PC-3 (cell line): ENCODE results near the gene PTPRN2. TPM values are rescaled to one million over a fixed set of nuclear protein-coding genes. Genes with fewer than 3 reads are reported as not detected.

Source experiments
- ATAC-seq: fragments of 200-7000 bp; cut with Tn5 transposase; 2 replicates; pipeline ENCODE4 v1.9.1; 2020; ENCODE audit warnings: mild to moderate bottlenecking, moderate library complexity
- BruUV-seq: library from RNA; stranded (reverse); fragments of 400-500 nt; replicated peaks from 2 replicates; lab custom pipeline; 2021; lab: Mats Ljungman, UMichigan
- CTCF ChIA-PET: fragments of 300-600 bp; sonication (Branson Sonifier 250); formaldehyde crosslinking; loops from one replicate; lab custom pipeline; 2022; ENCODE audit warnings: antibody characterized with exemption; lab: Charles Lee
- POLR2A ChIA-PET: fragments of 300-600 bp; sonication (Branson Sonifier 250); formaldehyde crosslinking; loops from one replicate; lab custom pipeline; 2022; ENCODE audit warnings: antibody characterized with exemption; ENCODE audit not compliant: unreplicated experiment; lab: Charles Lee
- DNase-seq: peaks from one replicate; pipeline ENCODE4 v3.0.0-alpha.2; 2015
- H2AFZ ChIP-seq: fragments of 300-600 bp; sonication (generic); 2 replicates; pipeline ENCODE4 v1.6.0; 2016; ENCODE audit warnings: antibody characterized with exemption, low read length
- H3F3A ChIP-seq: fragments of 300-600 bp; sonication (generic); one replicate; pipeline ENCODE4 v1.6.0; 2017; ENCODE audit warnings: antibody characterized with exemption, low read length, control low read depth, mild to moderate bottlenecking; ENCODE audit not compliant: unreplicated experiment
- H3K27ac ChIP-seq: fragments of 300-600 bp; sonication (generic); 2 replicates; pipeline ENCODE4 v1.5.1; 2016; ENCODE audit warnings: mild to moderate bottlenecking, low read length
- H3K27me3 ChIP-seq: fragments of 300-600 bp; sonication (generic); 2 replicates; pipeline ENCODE4 v1.6.1; 2016; ENCODE audit warnings: low read length, mixed read lengths
- H3K36me3 ChIP-seq: fragments of 300-600 bp; sonication (generic); 2 replicates; pipeline ENCODE4 v1.6.1; 2016; ENCODE audit warnings: low read depth, mixed run types, low read length, mixed read lengths
- H3K4me1 ChIP-seq: fragments of 300-600 bp; sonication (generic); 2 replicates; pipeline ENCODE4 v1.5.1; 2016; ENCODE audit warnings: low read length; ENCODE audit not compliant: insufficient read depth
- H3K4me2 ChIP-seq: fragments of 300-600 bp; sonication (generic); 2 replicates; pipeline ENCODE4 v1.6.0; 2016; ENCODE audit warnings: low read length
- H3K4me3 ChIP-seq: fragments of 300-600 bp; sonication (generic); 2 replicates; pipeline ENCODE4 v1.5.1; 2016; ENCODE audit warnings: mild to moderate bottlenecking, low read length, mixed read lengths
- H3K79me2 ChIP-seq: fragments of 300-600 bp; sonication (generic); 2 replicates; pipeline ENCODE4 v1.6.1; 2017; ENCODE audit warnings: low read length, mixed read lengths
- H3K9ac ChIP-seq: fragments of 300-600 bp; sonication (generic); 2 replicates; pipeline ENCODE4 v1.6.0; 2016; ENCODE audit warnings: mild to moderate bottlenecking, low read length
- H3K9me2 ChIP-seq: fragments of 300-600 bp; sonication (generic); replicated peaks from 2 replicates; pipeline ENCODE4 v1.6.1; 2016; ENCODE audit warnings: mixed run types, low read length, mixed read lengths
- H3K9me3 ChIP-seq: fragments of 300-600 bp; sonication (generic); 2 replicates; pipeline ENCODE4 v1.6.1; 2016; ENCODE audit warnings: low read length, mixed read lengths
- H4K20me1 ChIP-seq: fragments of 300-600 bp; sonication (generic); 2 replicates; pipeline ENCODE4 v1.6.1; 2016; ENCODE audit warnings: low read length, mixed read lengths
- EZH2 ChIP-seq: fragments of 300-600 bp; sonication (generic); IDR thresholded peaks from one replicate; pipeline ENCODE4 v1.6.1; 2017; ENCODE audit warnings: antibody characterized with exemption, mild to moderate bottlenecking, low read length; ENCODE audit not compliant: unreplicated experiment
- EZH2phosphoT487 ChIP-seq: fragments of 300-600 bp; sonication (generic); IDR thresholded peaks from 2 replicates; pipeline ENCODE4 v1.6.1; 2018; ENCODE audit warnings: mild to moderate bottlenecking, antibody characterized with exemption, low read length, borderline replicate concordance
- intact Hi-C: fragments of 100-400 bp; cut with micrococcal nuclease; formaldehyde crosslinking; loops from 2 replicates; pipeline ENCODE4 v1.9.0; 2023
- total RNA-seq: library from RNA; depleted of rRNA; stranded (reverse); fragments of >200 nt; gene quantifications from 2 replicates; pipeline ENCODE4 v1.2.3, GENCODE V29; 2014
- TF ChIP-seq, protein P1 (sequence below): fragments of 300-600 bp; sonication (generic); conservative IDR thresholded peaks from 2 replicates; pipeline ENCODE4 v1.5.1; 2017; ENCODE audit warnings: antibody characterized with exemption, low read depth, mild to moderate bottlenecking, low read length

Gene PTPRN2
- total RNA-seq, 1 experiment from 2014 or later = 3.2 TPM

DNA sequence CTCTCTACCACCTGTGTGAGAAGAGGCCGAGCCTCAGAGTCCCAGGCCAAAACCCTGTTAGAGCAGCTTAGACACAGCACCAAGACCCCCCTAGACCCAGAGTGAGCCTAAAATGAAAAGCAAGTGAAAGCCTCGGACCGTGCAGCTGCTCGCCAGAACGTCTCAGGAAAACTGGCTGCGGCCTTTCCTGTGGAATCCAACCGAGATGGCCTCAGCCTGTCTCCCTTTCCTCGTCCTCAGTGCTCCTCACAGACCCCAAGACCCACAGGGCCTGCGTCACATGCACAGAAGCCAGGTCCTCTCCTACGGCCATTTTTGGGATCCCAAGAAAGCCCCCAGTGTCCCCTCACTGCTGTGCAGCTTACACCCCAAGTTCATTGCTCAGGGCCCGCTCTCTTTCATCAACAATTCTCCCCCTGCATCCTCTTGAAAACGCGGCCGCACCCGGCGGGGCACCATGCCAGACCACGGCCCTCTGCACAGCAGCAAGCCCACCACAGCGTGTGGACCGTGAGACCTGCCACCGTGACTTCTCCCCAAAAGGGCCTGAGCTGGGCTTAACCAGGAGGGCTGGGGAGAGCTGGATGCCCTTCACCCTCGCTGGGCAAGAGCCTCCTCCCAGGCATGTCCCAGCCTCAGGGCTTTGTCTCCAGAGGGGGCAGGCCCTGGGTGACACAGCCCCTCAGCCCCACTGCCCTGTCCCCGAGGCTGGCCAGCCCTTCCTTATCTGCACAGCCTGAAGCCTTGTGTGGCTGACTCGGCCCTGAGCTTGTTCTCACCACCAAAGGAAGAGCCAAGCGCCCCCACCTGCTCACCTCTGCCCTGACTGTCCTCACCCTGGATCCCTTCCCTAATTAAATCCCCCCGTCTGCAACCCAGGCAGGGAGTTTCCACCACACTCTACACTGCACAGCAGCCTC is 142.9 kb downstream of the PTPRN2 start:
- CTCF ChIA-PET = no interaction called here
- no peaks in the 10 kb centered on the region for H3K9me3 ChIP-seq

DNA sequence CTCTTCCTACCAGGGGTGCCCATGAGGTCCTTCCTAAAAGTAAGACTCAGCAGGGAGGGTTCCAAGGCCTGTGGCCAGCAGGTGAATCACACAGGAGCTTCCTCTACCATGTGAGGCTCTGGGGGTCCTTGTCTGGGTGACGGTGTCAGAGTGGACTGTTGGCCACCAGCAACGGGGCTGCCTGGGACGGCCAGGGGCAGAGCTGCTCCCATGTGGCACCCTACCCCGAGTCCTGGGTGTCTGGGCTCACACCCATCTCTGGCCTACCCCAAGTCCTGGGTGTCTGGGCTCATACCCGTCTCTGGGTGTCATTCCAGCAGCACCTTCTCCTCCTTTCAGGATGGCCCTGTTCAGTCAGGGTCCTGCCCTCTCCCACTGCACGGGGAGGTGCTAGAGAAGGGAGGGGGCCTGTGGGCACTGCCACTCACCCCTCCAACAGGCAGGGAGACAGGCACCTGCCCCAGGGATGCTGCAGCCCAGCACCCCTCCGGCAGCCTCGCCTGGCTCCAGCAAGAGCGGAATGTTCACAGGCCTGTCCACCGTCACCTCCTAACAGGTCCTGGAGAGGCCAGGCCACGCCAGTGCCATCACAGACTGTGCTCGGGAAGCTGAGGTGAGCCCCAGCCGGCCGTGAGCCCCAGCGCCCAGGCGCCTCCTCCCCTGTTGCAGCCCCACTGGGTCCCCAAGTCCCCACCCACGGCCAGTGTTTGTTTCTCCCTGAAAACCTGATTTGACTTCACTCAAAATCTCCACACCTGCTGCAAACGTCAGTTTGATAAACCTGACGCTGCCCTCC is 143.7 kb downstream of the PTPRN2 start:
- Histone ChIP-seq H3K4me3 (no peak overlapping the region), H3K9me2 (no peaks in the 10 kb centered on the region), H3K27ac (no peak overlapping the region), H3K4me2 (no peak overlapping the region), H4K20me1 (no peaks in the 10 kb centered on the region), H3K4me1 (no peaks in the 10 kb centered on the region), H3K9ac (no peak overlapping the region), H3K79me2 (no peaks in the 10 kb centered on the region), H2AFZ (no peak overlapping the region), H3F3A (no peaks in the 10 kb centered on the region), H3K27me3 (no peaks in the 10 kb centered on the region; the same call in 1 of the 2 replicates), H3K9me3 (no peaks in the 10 kb centered on the region), H3K36me3 (no peaks in the 10 kb centered on the region)
- no TSS peak for BruUV-seq
- TF ChIP-seq EZH2phosphoT487 (no peak), EZH2 (no peak)
- TF ChIP-seq, protein P1, sequence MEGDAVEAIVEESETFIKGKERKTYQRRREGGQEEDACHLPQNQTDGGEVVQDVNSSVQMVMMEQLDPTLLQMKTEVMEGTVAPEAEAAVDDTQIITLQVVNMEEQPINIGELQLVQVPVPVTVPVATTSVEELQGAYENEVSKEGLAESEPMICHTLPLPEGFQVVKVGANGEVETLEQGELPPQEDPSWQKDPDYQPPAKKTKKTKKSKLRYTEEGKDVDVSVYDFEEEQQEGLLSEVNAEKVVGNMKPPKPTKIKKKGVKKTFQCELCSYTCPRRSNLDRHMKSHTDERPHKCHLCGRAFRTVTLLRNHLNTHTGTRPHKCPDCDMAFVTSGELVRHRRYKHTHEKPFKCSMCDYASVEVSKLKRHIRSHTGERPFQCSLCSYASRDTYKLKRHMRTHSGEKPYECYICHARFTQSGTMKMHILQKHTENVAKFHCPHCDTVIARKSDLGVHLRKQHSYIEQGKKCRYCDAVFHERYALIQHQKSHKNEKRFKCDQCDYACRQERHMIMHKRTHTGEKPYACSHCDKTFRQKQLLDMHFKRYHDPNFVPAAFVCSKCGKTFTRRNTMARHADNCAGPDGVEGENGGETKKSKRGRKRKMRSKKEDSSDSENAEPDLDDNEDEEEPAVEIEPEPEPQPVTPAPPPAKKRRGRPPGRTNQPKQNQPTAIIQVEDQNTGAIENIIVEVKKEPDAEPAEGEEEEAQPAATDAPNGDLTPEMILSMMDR = no peak
- DNase-seq (no peak), ATAC-seq (no peak)
- intact Hi-C loops = no loop called here
- ChIA-PET POLR2A (no interaction called here), CTCF (no interaction called here)

More for the DNA sequence above, 142.9 kb downstream of the PTPRN2 start:
- Histone ChIP-seq H3F3A (no peaks in the 10 kb centered on the region), H3K4me3 (no peak overlapping the region), H3K79me2 (no peaks in the 10 kb centered on the region), H2AFZ (no peak overlapping the region), H3K9ac (no peak overlapping the region), H3K9me2 (no peaks in the 10 kb centered on the region), H3K27ac (no peak overlapping the region), H3K36me3 (no peaks in the 10 kb centered on the region), H4K20me1 (no peaks in the 10 kb centered on the region), H3K4me1 (no peaks in the 10 kb centered on the region), H3K27me3 (no peaks in the 10 kb centered on the region; the same call in 1 of the 2 replicates), H3K4me2 (no peak overlapping the region)
- DNase-seq = no peak
- intact Hi-C loops = no loop called here
- no peak for ATAC-seq
- TF ChIP-seq, protein P1 = no peak
- no peak for TF ChIP-seq EZH2phosphoT487
- TF ChIP-seq EZH2 = no peak
- POLR2A ChIA-PET = no interaction called here
- BruUV-seq = no TSS peak
